Measurements from ENCODE around the gene PDE3A. TPM values are rescaled to one million over a fixed set of nuclear protein-coding genes. Genes with fewer than 3 reads are reported as not detected.

The PDE3A gene
- total RNA-seq, 1 experiment from 2014 or later: 2.8 TPM

GRCh38 chr12:20469756-20470155 lies 101.4 kb downstream of the PDE3A start:
- POLR2A ChIA-PET: no interaction called here
- Mint-ChIP-seq H3K27ac (no peak overlapping the region), H3K27me3 (ENCODE audit: low read depth) (no peaks in the 10 kb centered on the region), H3K4me3 (no peak overlapping the region), H3K4me1 (peaks cover 6% of the 10 kb centered on the region; the same call in 1 of the 2 replicates), H3K9me3 (peaks cover 9% of the 10 kb centered on the region), H3K36me3 (peaks cover 8% of the 10 kb centered on the region)
- DNase-seq (ENCODE audit: low spot score) (no peak), ATAC-seq (no peak)
- CTCF ChIA-PET: no interaction called here
- TF ChIP-seq MYBL2 (CRISPR knock-in tag; IDR thresholded peaks at IDR 0.05) (no peak), ZNF423 (CRISPR knock-in tag; IDR thresholded peaks at IDR 0.05) (no peak), ZSCAN18 (CRISPR knock-in tag; IDR thresholded peaks at IDR 0.05) (no peak), ARID4B (CRISPR knock-in tag; IDR thresholded peaks at IDR 0.05; ENCODE audit: borderline replicate concordance) (no peak), STAT6 (CRISPR knock-in tag; conservative IDR thresholded peaks at IDR 0.05; ENCODE audit: low read depth) (no peak), MAX (CRISPR knock-in tag; IDR thresholded peaks at IDR 0.05) (no peak), ZNF671 (CRISPR knock-in tag; IDR thresholded peaks at IDR 0.05) (no peak), TCF7 (CRISPR knock-in tag; IDR thresholded peaks at IDR 0.05; ENCODE audit: low read depth) (no peak), PRRX2 (CRISPR knock-in tag; IDR thresholded peaks at IDR 0.05) (no peak)

- H3K27me3 Mint-ChIP-seq (ENCODE audit: low read depth): no peaks in the 10 kb centered on the region
- DNase-seq (ENCODE audit: low spot score) (no peak), ATAC-seq (no peak)
- peaks cover 10% of the 10 kb centered on the region for H3K36me3 Mint-ChIP-seq
- no peak for TF ChIP-seq ZNF416 (CRISPR knock-in tag; IDR thresholded peaks at IDR 0.05)
- no peak for TF ChIP-seq CREB1 (CRISPR knock-in tag; IDR thresholded peaks at IDR 0.05)
- TF ChIP-seq ZNF512 (CRISPR knock-in tag; IDR thresholded peaks at IDR 0.05; ENCODE audit: borderline replicate concordance): no peak
- no peak for TF ChIP-seq ATF2 (CRISPR knock-in tag; IDR thresholded peaks at IDR 0.05; ENCODE audit: borderline replicate concordance, low read depth)
- TF ChIP-seq NFYB (CRISPR knock-in tag; conservative IDR thresholded peaks at IDR 0.05; ENCODE audit: low read depth): no peak
- TF ChIP-seq TCF7 (CRISPR knock-in tag; IDR thresholded peaks at IDR 0.05; ENCODE audit: low read depth): no peak
- peaks cover 14% of the 10 kb centered on the region for H3K9me3 Mint-ChIP-seq
- ChIA-PET POLR2A (no interaction called here), CTCF (no interaction called here)
- no peak overlapping the region for H3K27ac Mint-ChIP-seq
- peaks cover 6% of the 10 kb centered on the region; the same call in 1 of the 2 replicates for H3K4me1 Mint-ChIP-seq
- no peak overlapping the region for H3K4me3 Mint-ChIP-seq
Observed at GRCh38 chr12:20472102-20472782, 103.9 kb downstream of the PDE3A start.
